ENCODE results near the gene CDH15.

Gene CDH15

DNA sequence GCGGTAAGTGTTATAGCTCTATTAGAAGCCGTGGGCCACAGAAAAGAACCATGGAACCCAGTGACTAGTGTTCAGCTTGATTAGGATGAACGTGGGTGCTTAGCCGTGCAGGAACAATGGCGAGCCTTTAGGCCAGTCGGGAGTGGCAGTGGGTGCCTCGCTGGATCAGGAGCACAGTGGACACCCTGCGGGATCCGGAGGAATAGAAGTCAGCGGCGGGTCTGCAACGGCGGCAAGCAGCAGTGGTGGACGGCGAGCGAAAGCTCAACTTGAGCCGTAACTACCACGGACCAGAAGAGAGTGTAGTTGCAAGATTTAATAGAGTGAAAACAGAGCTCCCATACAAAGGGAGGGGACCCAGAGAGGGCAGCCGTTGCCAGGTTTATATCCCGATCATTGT lies 37.3 kb upstream of the CDH15 start:
- peaks cover 17% of the 10 kb centered on the region for H3K36me3 ChIP-seq (ENCODE audit: insufficient read depth, low read length)
- no peak overlapping the region for H3K9ac ChIP-seq (ENCODE audit: low read depth, low read length)
- no peak overlapping the region for H3K4me2 ChIP-seq (ENCODE audit: low read length)
- H3K4me1 ChIP-seq (ENCODE audit: control insufficient read depth, insufficient read depth, low read length): no peaks in the 10 kb centered on the region
- no peak overlapping the region for H3K4me3 ChIP-seq (ENCODE audit: low read length)
- no peaks in the 10 kb centered on the region for H3K9me3 ChIP-seq (replicated peaks; ENCODE audit: low read length)
- no peaks in the 10 kb centered on the region for H3K27me3 ChIP-seq (ENCODE audit: control insufficient read depth, insufficient read depth, low read length)

DNA sequence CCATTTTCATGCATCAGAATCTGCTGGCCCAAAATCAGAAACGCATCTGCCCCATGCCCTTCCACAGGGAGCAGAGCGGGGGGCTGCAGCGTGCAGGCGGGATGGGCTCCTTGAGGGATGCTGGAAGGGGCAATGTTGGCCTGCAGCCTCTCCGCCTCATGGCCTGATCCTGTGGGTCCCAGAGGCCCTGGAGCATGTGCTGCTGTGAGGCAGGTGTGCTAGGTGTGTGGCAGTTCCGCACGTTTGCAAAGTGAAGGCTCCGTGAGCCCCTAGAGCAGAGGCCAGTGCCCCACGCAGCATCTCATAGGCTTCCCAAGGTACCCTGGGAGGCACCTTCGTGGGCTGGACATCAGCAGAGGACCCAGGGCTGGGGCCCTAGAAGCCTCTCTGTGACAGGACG lies 36.4 kb upstream of the CDH15 start:
- H3K4me3 ChIP-seq (ENCODE audit: low read length): no peak overlapping the region
- H3K9me3 ChIP-seq (replicated peaks; ENCODE audit: low read length): no peaks in the 10 kb centered on the region
- H3K36me3 ChIP-seq (ENCODE audit: insufficient read depth, low read length): peaks cover 17% of the 10 kb centered on the region
- H3K9ac ChIP-seq (ENCODE audit: low read depth, low read length): no peak overlapping the region
- H3K27me3 ChIP-seq (ENCODE audit: control insufficient read depth, insufficient read depth, low read length): no peaks in the 10 kb centered on the region
- no peaks in the 10 kb centered on the region for H3K4me1 ChIP-seq (ENCODE audit: control insufficient read depth, insufficient read depth, low read length)
- no peak overlapping the region for H3K4me2 ChIP-seq (ENCODE audit: low read length)

DNA sequence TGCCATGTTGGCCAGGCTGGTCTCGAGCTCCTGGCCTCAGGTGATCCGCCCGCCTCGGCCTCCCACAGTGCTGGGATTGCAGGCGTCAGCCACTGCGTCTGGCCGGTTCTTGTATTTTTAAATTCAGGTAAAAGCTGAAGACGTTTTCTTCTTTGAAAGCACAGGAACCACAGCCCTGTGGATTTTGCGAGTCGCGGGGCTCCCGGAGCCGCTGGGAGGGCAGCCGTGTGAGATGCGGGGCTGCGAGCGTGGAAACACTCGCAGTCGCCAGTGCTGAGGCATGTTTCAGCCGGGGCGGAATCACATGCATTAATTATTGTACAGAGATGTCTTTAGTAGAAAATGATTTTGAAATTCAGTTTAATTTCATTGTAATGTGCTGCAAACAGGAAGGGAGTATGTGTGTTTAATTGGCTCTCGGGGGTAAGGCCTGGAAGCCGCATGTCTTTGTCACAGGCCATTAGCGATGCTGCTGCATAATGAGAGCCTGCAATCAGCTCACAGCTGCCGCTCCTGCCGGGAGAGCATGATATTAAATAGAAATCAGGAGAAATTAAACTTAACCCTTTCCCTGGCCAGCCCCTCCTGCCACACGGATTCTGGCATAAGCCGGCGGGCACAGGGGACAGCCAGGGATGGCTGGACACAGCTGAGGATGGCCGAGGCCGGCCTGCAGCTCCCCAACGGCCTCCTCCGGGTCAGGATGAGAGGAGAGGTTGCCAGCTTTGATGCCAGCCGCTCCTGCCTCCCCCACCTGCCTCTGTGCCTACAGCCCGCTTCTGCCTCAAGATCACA lies 35.4 kb upstream of the CDH15 start:
- no peaks in the 10 kb centered on the region for H3K9me3 ChIP-seq (replicated peaks; ENCODE audit: low read length)
- H3K4me3 ChIP-seq (ENCODE audit: low read length): no peak overlapping the region
- peaks cover 20% of the 10 kb centered on the region for H3K36me3 ChIP-seq (ENCODE audit: insufficient read depth, low read length)
- no peaks in the 10 kb centered on the region for H3K27me3 ChIP-seq (ENCODE audit: control insufficient read depth, insufficient read depth, low read length)
- H3K9ac ChIP-seq (ENCODE audit: low read depth, low read length): no peak overlapping the region
- H3K4me2 ChIP-seq (ENCODE audit: low read length): no peak overlapping the region
- H3K4me1 ChIP-seq (ENCODE audit: control insufficient read depth, insufficient read depth, low read length): no peaks in the 10 kb centered on the region

DNA sequence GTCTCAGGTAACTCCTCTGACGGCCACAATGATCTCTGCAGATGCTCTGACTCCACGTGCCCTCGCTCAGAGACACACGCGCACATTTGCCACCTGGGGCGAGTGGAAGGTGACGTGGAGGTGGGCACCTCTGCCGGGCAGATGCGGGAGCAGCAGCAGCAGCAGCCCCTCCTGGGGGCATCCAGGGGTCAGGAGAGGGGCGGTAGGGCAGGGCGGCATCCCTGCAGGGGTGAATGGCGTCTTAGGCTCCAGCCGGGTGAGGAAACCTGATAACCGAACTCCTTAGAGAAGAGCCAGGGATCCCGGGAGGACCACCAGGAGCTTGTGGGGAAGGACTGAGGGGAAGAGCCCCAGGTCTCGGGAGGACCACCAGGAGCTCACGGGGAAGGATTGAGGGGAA lies 34.6 kb upstream of the CDH15 start:
- H3K9ac ChIP-seq (ENCODE audit: low read depth, low read length): no peak overlapping the region
- no peaks in the 10 kb centered on the region for H3K27me3 ChIP-seq (ENCODE audit: control insufficient read depth, insufficient read depth, low read length)
- H3K4me1 ChIP-seq (ENCODE audit: control insufficient read depth, insufficient read depth, low read length): no peaks in the 10 kb centered on the region
- H3K4me2 ChIP-seq (ENCODE audit: low read length): no peak overlapping the region
- no peak overlapping the region for H3K4me3 ChIP-seq (ENCODE audit: low read length)
- H3K36me3 ChIP-seq (ENCODE audit: insufficient read depth, low read length): peaks cover 24% of the 10 kb centered on the region
- H3K9me3 ChIP-seq (replicated peaks; ENCODE audit: low read length): no peaks in the 10 kb centered on the region

DNA sequence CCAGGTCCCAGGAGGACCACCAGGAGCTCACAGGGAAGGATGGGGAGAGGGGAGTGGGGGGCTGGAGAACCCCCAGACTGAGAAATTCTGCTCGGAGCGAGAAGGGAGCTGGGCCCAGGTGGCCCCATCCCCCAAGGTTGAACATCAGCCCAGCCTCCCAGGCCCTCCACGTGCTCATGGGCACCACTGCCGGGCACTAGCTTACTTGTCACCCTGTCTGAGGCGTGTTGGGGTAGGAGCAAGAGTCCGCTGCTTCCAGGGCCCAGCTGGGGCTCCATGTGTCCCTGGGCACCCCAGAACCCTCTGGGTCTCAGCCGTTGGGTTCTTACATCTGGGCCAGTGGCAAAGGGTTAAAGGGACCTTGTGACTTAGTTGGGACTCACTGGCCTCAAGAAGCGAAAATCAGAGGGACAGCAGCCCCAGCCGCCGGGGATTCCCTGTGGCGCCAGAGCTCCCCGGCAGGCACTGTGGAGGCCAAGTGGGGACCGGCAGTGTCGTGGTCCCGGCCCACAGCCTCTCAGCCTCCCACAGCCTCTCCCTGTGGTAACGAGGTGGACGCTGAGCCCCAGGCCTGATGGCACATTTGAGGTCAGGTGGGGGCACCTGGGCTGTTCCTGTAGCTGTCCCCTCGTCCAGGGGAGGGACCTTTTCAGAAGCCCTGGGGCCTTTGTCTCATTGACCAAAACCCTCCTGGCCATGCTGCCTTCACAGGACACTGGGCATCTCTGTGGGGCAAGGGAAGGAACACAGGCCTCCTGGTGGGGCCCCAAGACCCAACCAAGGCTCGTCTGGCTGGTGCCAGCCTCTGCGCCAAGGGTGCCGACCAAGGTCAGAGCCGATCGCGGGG lies 33.7 kb upstream of the CDH15 start:
- Histone ChIP-seq H3K36me3 (ENCODE audit: insufficient read depth, low read length) (peaks cover 30% of the 10 kb centered on the region), H3K4me1 (ENCODE audit: control insufficient read depth, insufficient read depth, low read length) (no peaks in the 10 kb centered on the region), H3K9ac (ENCODE audit: low read depth, low read length) (no peak overlapping the region)

DNA sequence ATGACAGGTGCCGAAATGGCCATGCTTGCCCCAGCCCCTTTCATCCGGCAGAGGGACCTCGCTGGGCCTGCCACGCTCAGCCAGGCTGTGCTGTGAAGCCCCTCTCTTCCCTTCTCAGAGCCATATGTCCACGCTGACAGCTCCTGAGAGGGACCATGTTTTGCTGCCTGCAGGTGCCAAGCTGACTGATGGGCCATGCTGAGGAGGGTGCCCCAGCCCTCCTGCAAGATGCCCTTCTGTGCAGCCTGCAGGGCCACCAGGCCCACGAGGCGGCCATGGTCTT lies 33.1 kb upstream of the CDH15 start:
- H3K4me3 ChIP-seq (ENCODE audit: low read length): no peak overlapping the region
- H3K27me3 ChIP-seq (ENCODE audit: control insufficient read depth, insufficient read depth, low read length): no peaks in the 10 kb centered on the region
- no peaks in the 10 kb centered on the region for H3K9me3 ChIP-seq (replicated peaks; ENCODE audit: low read length)
- H3K4me2 ChIP-seq (ENCODE audit: low read length): no peak overlapping the region
- no peak overlapping the region for H3K9ac ChIP-seq (ENCODE audit: low read depth, low read length)
- no peaks in the 10 kb centered on the region for H3K4me1 ChIP-seq (ENCODE audit: control insufficient read depth, insufficient read depth, low read length)
- peaks cover 27% of the 10 kb centered on the region for H3K36me3 ChIP-seq (ENCODE audit: insufficient read depth, low read length)

More for the DNA sequence above, 33.7 kb upstream of the CDH15 start:
- Histone ChIP-seq H3K4me3 (ENCODE audit: low read length) (no peak overlapping the region), H3K9me3 (replicated peaks; ENCODE audit: low read length) (no peaks in the 10 kb centered on the region), H3K27me3 (ENCODE audit: control insufficient read depth, insufficient read depth, low read length) (no peaks in the 10 kb centered on the region), H3K4me2 (ENCODE audit: low read length) (no peak overlapping the region)

DNA sequence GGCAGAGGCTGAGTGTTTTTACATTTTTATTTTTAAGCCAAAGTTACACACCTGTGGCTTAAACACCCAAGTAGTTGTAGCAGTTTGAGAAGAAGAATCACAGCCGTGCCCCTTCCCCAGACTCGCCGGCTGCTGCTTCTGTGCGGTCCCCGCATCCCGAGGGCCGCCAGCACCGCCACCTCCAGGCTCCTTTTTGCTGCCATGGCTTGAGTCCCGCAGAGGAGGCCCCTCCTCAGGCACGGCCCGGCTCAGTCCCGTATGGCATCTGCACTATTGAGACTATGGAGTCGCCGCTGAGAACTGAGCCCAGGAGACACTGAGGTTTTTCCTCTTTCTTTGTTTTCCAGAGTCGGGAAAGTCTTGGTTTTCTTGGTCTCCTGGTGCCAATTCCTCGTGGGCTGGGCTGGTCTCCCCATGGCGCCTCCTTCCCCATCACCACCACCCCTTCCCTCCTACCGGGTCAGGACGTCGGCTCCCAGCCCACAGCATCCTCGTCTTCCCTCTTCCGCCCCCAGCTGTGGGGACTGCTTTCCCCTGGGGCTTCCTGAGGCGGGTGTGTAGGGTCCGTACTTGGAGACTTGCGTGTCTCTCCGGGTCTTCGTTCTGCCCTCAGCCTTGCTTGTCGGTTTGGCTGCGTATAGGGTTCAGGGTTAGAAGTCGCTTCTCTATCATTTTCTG lies 32.6 kb upstream of the CDH15 start:
- H3K4me2 ChIP-seq (ENCODE audit: low read length): no peak overlapping the region
- H3K4me3 ChIP-seq (ENCODE audit: low read length): no peak overlapping the region
- no peaks in the 10 kb centered on the region for H3K4me1 ChIP-seq (ENCODE audit: control insufficient read depth, insufficient read depth, low read length)
- no peaks in the 10 kb centered on the region for H3K27me3 ChIP-seq (ENCODE audit: control insufficient read depth, insufficient read depth, low read length)
- no peaks in the 10 kb centered on the region for H3K9me3 ChIP-seq (replicated peaks; ENCODE audit: low read length)
- no peak overlapping the region for H3K9ac ChIP-seq (ENCODE audit: low read depth, low read length)
- H3K36me3 ChIP-seq (ENCODE audit: insufficient read depth, low read length): peaks cover 23% of the 10 kb centered on the region

DNA sequence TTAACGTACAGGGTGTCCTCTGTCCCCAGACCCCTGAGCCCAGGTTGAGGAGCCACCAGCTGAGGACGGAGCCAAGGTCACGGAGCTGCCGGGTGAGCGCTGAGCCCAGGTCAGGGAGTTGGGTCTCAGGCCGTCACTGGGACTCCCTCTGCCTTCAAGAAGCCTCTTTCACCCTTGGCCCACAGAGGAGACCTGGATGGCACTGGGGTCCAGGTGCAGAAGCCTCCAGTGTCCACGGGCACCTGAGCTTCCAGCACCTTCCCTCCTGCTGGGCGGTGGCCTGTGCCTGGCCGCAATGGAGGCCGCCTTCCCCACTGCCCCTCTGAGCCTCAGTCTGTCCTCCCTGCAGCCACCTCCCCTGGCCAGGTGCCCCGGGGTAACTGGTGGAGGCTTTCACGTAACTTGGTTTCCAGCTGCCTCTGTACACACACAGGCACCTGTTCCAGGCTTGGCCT lies 31.6 kb upstream of the CDH15 start:
- H3K36me3 ChIP-seq (ENCODE audit: insufficient read depth, low read length): peaks cover 19% of the 10 kb centered on the region
- H3K4me1 ChIP-seq (ENCODE audit: control insufficient read depth, insufficient read depth, low read length): no peaks in the 10 kb centered on the region
- H3K4me2 ChIP-seq (ENCODE audit: low read length): no peak overlapping the region
- no peak overlapping the region for H3K4me3 ChIP-seq (ENCODE audit: low read length)
- no peaks in the 10 kb centered on the region for H3K27me3 ChIP-seq (ENCODE audit: control insufficient read depth, insufficient read depth, low read length)
- H3K9ac ChIP-seq (ENCODE audit: low read depth, low read length): no peak overlapping the region
- no peaks in the 10 kb centered on the region for H3K9me3 ChIP-seq (replicated peaks; ENCODE audit: low read length)

DNA sequence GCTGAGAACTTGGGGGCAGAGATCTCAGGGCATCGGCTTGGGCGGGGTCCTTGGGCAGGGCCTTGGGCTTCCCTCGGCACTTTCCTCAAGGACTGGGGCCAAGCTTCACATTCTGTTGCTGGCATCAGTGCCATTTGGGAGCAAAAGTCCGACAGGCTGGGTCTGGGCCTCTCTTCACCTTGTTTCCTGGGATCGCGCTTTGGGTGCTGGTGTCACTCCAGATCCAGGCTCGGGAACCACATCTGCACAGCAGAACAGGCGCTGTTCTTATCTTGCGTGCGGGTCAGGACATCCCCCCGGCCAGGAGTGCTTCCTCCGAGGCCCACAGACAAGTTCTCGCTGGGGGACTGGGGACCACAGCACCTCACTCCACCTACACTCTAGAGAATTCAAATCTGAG lies 31.1 kb upstream of the CDH15 start:
- Histone ChIP-seq H3K4me2 (ENCODE audit: low read length) (no peak overlapping the region), H3K9me3 (replicated peaks; ENCODE audit: low read length) (no peaks in the 10 kb centered on the region), H3K36me3 (ENCODE audit: insufficient read depth, low read length) (peaks cover 17% of the 10 kb centered on the region), H3K4me1 (ENCODE audit: control insufficient read depth, insufficient read depth, low read length) (no peaks in the 10 kb centered on the region), H3K4me3 (ENCODE audit: low read length) (no peak overlapping the region), H3K27me3 (ENCODE audit: control insufficient read depth, insufficient read depth, low read length) (no peaks in the 10 kb centered on the region), H3K9ac (ENCODE audit: low read depth, low read length) (no peak overlapping the region)

DNA sequence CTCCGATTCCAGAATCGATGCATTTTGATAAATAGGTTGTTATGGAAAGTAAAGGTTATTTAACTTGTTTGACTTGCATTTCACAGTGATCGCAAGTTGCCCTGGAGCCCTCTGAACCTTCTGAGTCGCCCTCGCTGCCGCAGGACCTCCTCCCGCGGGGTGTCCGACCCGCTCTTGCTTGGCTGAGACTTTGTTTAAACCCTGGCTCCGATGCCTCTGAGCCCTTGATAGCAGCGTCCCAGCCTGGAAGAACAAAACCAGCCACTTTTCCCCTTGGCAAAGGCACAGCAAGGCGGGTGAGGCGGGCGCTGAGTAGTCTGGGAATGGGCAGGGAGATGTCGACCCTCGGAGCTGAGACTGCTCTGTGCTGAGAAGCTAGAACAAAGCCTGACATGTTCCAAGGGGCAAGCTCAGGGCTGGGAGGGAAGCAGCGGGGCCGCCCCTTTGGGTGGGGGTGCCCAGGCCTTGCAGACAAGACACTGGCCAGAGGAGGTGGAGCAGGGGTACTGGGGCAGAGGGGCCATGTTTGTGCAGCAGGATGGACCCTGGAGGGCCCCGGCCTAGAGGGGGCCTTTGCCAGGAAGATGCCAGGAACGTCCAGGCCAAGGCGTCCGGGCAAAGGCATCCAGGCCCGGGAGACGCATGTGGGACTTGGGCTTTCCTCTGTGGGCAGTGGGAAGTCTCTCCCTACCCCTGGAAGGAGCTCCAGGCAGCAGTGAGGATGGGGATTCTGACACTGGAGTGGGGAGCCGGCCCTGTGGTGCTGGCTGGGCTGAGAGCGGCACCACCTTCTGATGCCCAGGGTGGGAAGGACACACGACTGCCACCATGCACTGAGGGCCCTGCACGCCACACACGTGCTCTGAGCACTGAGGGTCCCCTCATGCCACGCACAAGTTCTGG lies 30.3 kb upstream of the CDH15 start:
- no peak overlapping the region for H3K4me2 ChIP-seq (ENCODE audit: low read length)
- H3K36me3 ChIP-seq (ENCODE audit: insufficient read depth, low read length): peaks cover 22% of the 10 kb centered on the region
- no peaks in the 10 kb centered on the region for H3K4me1 ChIP-seq (ENCODE audit: control insufficient read depth, insufficient read depth, low read length)
- no peak overlapping the region for H3K9ac ChIP-seq (ENCODE audit: low read depth, low read length)
- H3K4me3 ChIP-seq (ENCODE audit: low read length): no peak overlapping the region
- H3K27me3 ChIP-seq (ENCODE audit: control insufficient read depth, insufficient read depth, low read length): no peaks in the 10 kb centered on the region
- H3K9me3 ChIP-seq (replicated peaks; ENCODE audit: low read length): no peaks in the 10 kb centered on the region

DNA sequence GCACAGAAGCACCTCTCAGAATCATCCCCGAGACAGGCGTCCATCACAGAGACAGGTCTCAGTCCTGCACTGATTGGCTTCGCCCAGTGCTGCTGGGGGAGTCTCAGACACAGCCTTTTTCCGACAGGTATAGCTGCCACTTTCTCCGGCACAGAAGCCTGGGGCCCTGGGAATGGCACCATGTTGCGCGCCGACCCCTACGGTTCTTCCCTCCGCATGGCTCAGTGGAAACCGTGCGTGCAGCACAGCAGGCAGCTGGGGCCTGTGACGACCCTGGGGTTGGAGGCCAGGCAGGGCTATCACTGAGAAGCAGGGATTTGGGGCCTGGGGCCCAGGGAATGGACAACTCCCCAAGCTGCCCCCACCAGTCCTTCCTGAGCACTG lies 29.7 kb upstream of the CDH15 start:
- no peaks in the 10 kb centered on the region for H3K9me3 ChIP-seq (replicated peaks; ENCODE audit: low read length)
- H3K4me1 ChIP-seq (ENCODE audit: control insufficient read depth, insufficient read depth, low read length): no peaks in the 10 kb centered on the region
- H3K4me2 ChIP-seq (ENCODE audit: low read length): no peak overlapping the region
- no peak overlapping the region for H3K9ac ChIP-seq (ENCODE audit: low read depth, low read length)
- no peaks in the 10 kb centered on the region for H3K27me3 ChIP-seq (ENCODE audit: control insufficient read depth, insufficient read depth, low read length)
- H3K4me3 ChIP-seq (ENCODE audit: low read length): no peak overlapping the region
- peaks cover 22% of the 10 kb centered on the region for H3K36me3 ChIP-seq (ENCODE audit: insufficient read depth, low read length)
